Prostate gland (tissue), 2 donors: Measurements from ENCODE around the gene LTB.

Experiments used
- POLR2AphosphoS5 ChIP-seq: sonication (generic); formaldehyde crosslinking; IDR thresholded peaks from one replicate; pipeline ENCODE4 v1.6.1; 2017; ENCODE audit warnings: antibody characterized with exemption
- TF ChIP-seq, protein P1 (sequence below), 4 experiments: fragments of 200-600 bp in 2 of 4; fragments of 450-650 bp in 2 of 4; sonication (generic) in 2 of 4; IDR thresholded peaks; 1 replicate in 3 of 4; 2 replicates in 1 of 4; pipeline ENCODE4 v1.5.1; 2016 to 2019; ENCODE audit warnings: antibody characterized with exemption in 4 of 4, mild to moderate bottlenecking in 2 of 4, moderate library complexity in 2 of 4

GRCh38 chr6:31574106-31575061 lies 7.8 kb downstream of the LTB start:
- no peak for TF ChIP-seq POLR2AphosphoS5
- TF ChIP-seq, protein P1, sequence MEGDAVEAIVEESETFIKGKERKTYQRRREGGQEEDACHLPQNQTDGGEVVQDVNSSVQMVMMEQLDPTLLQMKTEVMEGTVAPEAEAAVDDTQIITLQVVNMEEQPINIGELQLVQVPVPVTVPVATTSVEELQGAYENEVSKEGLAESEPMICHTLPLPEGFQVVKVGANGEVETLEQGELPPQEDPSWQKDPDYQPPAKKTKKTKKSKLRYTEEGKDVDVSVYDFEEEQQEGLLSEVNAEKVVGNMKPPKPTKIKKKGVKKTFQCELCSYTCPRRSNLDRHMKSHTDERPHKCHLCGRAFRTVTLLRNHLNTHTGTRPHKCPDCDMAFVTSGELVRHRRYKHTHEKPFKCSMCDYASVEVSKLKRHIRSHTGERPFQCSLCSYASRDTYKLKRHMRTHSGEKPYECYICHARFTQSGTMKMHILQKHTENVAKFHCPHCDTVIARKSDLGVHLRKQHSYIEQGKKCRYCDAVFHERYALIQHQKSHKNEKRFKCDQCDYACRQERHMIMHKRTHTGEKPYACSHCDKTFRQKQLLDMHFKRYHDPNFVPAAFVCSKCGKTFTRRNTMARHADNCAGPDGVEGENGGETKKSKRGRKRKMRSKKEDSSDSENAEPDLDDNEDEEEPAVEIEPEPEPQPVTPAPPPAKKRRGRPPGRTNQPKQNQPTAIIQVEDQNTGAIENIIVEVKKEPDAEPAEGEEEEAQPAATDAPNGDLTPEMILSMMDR (IDR thresholded peaks at IDR 0.05), result no peak
